ENCODE measurements around the gene PYM1.

The PYM1 gene

GRCh38 chr12:55862286-55862685 lies 65.4 kb downstream of the PYM1 start:
- Histone ChIP-seq H3K27me3 (ENCODE audit: low read length) (no peaks in the 10 kb centered on the region), H3K79me2 (ENCODE audit: insufficient read depth, low read length) (no peaks in the 10 kb centered on the region), H4K20me1 (ENCODE audit: low read depth, low read length) (no peaks in the 10 kb centered on the region), H3K27ac (ENCODE audit: low read depth, low read length) (no peak overlapping the region), H3K9me2 (replicated peaks; ENCODE audit: insufficient read depth, low read length) (no peaks in the 10 kb centered on the region), H3K4me2 (ENCODE audit: low read depth, low read length, poor library complexity, severe bottlenecking) (no peak overlapping the region), H3F3A (ENCODE audit: insufficient read depth) (no peaks in the 10 kb centered on the region), H3K9me3 (ENCODE audit: insufficient read depth, low read length) (peaks cover 4% of the 10 kb centered on the region; the same call in 1 of the 2 replicates), H2AFZ (ENCODE audit: low read depth, low read length, severe bottlenecking) (no peak overlapping the region), H3K4me3 (ENCODE audit: insufficient read depth, low read length, poor library complexity, severe bottlenecking) (no peak overlapping the region), H3K36me3 (ENCODE audit: low read length) (no peaks in the 10 kb centered on the region), H3K9ac (ENCODE audit: low read length) (no peak overlapping the region)
- TF ChIP-seq CTCF (IDR thresholded peaks at IDR 0.05; ENCODE audit: insufficient read depth, low read length, poor library complexity, severe bottlenecking): no peak
- no peak for TF ChIP-seq EZH2phosphoT487 (conservative IDR thresholded peaks at IDR 0.05; ENCODE audit: low read length)

- TF ChIP-seq CTCF (IDR thresholded peaks at IDR 0.05; ENCODE audit: insufficient read depth, low read length, poor library complexity, severe bottlenecking) (no peak), EZH2phosphoT487 (conservative IDR thresholded peaks at IDR 0.05; ENCODE audit: low read length) (no peak)
- Histone ChIP-seq H4K20me1 (ENCODE audit: low read depth, low read length) (no peaks in the 10 kb centered on the region), H3K27me3 (ENCODE audit: low read length) (no peaks in the 10 kb centered on the region), H3F3A (ENCODE audit: insufficient read depth) (no peaks in the 10 kb centered on the region), H3K4me3 (ENCODE audit: insufficient read depth, low read length, poor library complexity, severe bottlenecking) (no peak overlapping the region), H3K9ac (ENCODE audit: low read length) (no peak overlapping the region), H3K9me2 (replicated peaks; ENCODE audit: insufficient read depth, low read length) (no peaks in the 10 kb centered on the region), H2AFZ (ENCODE audit: low read depth, low read length, severe bottlenecking) (no peak overlapping the region), H3K79me2 (ENCODE audit: insufficient read depth, low read length) (no peaks in the 10 kb centered on the region), H3K27ac (ENCODE audit: low read depth, low read length) (no peak overlapping the region), H3K4me2 (ENCODE audit: low read depth, low read length, poor library complexity, severe bottlenecking) (no peak overlapping the region), H3K36me3 (ENCODE audit: low read length) (no peaks in the 10 kb centered on the region), H3K9me3 (ENCODE audit: insufficient read depth, low read length) (peaks cover 4% of the 10 kb centered on the region; the same call in 1 of the 2 replicates)
These were observed 65.8 kb downstream of the PYM1 start for GRCh38 chr12:55861871-55862270.

- H3K9me3 ChIP-seq (ENCODE audit: insufficient read depth, low read length): peaks cover 4% of the 10 kb centered on the region; the same call in 1 of the 2 replicates
- TF ChIP-seq EZH2phosphoT487 (conservative IDR thresholded peaks at IDR 0.05; ENCODE audit: low read length) (no peak), CTCF (IDR thresholded peaks at IDR 0.05; ENCODE audit: insufficient read depth, low read length, poor library complexity, severe bottlenecking) (no peak)
- no peak overlapping the region for H3K4me3 ChIP-seq (ENCODE audit: insufficient read depth, low read length, poor library complexity, severe bottlenecking)
- H3K27me3 ChIP-seq (ENCODE audit: low read length): no peaks in the 10 kb centered on the region
- H3K9ac ChIP-seq (ENCODE audit: low read length): no peak overlapping the region
- no peak overlapping the region for H3K27ac ChIP-seq (ENCODE audit: low read depth, low read length)
- no peak overlapping the region for H3K4me2 ChIP-seq (ENCODE audit: low read depth, low read length, poor library complexity, severe bottlenecking)
- no peak overlapping the region for H2AFZ ChIP-seq (ENCODE audit: low read depth, low read length, severe bottlenecking)
- no peaks in the 10 kb centered on the region for H4K20me1 ChIP-seq (ENCODE audit: low read depth, low read length)
- no peaks in the 10 kb centered on the region for H3K36me3 ChIP-seq (ENCODE audit: low read length)
- no peaks in the 10 kb centered on the region for H3F3A ChIP-seq (ENCODE audit: insufficient read depth)
- no peaks in the 10 kb centered on the region for H3K79me2 ChIP-seq (ENCODE audit: insufficient read depth, low read length)
- H3K9me2 ChIP-seq (replicated peaks; ENCODE audit: insufficient read depth, low read length): no peaks in the 10 kb centered on the region
These were observed 66.3 kb downstream of the PYM1 start for GRCh38 chr12:55861396-55861795.

Measured in SU-DHL-6 (cell line).